Measurements from ENCODE around the gene PHYH. TPM values are rescaled to one million over a fixed set of nuclear protein-coding genes. Genes with fewer than 3 reads are reported as not detected.
"Not testable (repeated sequence)": the region's sequence is repeated elsewhere in the genome, so short reads cannot be mapped to it uniquely, and the experiment has no call there.

Gene PHYH
- total RNA-seq, 1 donor from 2014 or later = 8.3 TPM

DNA sequence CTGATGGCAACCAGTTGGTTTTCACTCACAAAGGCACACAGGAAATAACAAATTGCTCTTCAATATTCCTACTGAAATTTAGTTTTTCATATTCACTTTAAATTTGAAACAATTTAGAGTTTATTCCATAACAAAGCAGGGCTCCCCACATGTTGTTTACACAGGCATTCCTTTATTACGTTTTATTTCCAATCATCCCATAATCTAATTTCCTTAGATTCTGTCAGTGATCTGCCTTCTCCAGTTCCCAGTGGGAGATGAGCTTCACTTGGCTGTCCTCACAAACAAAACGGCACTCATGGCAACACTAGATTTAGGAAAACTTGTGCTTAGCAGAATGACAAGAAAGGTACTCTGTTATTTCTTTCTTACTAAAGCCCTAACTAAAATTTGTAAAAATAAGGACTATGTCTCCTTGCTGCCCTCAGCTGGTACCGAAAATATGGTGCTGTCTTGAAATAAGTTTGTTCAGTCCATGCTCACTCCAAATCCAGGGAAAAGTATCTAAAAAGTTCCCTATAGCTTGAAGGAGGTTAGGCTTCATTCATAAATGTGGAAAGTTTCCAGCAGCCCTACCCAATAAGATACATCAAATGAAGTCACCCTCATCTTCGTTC is 23.0 kb downstream of the PHYH start:
- TF ChIP-seq CTCF (IDR thresholded peaks at IDR 0.05; ENCODE audit: insufficient read depth, low read depth, low read length) (peak; percentile 8), EZH2 (IDR thresholded peaks at IDR 0.05; ENCODE audit: insufficient read depth, low read length) (no peak)
- Mint-ChIP-seq H3K4me3 (ENCODE audit: unreplicated experiment) (no peak overlapping the region), H3K27ac (ENCODE audit: unreplicated experiment) (no peak overlapping the region), H3K36me3 (ENCODE audit: low read depth, unreplicated experiment) (no peaks in the 10 kb centered on the region), H3K9me3 (ENCODE audit: unreplicated experiment) (no peaks in the 10 kb centered on the region), H3K27me3 (ENCODE audit: low read depth, unreplicated experiment) (no peaks in the 10 kb centered on the region), H3K4me1 (ENCODE audit: low read depth, unreplicated experiment) (no peaks in the 10 kb centered on the region)
- Histone ChIP-seq H2AFZ (ENCODE audit: low read depth, low read length) (no peak overlapping the region), H3K27ac (ENCODE audit: low read depth, low read length) (no peak overlapping the region), H3K9ac (ENCODE audit: low read length) (no peak overlapping the region), H3K79me2 (ENCODE audit: insufficient read depth, low read length) (no peaks in the 10 kb centered on the region), H3K9me3 (ENCODE audit: insufficient read depth, low read depth, low read length) (no peaks in the 10 kb centered on the region), H3K4me1 (ENCODE audit: insufficient read depth, low read length) (no peaks in the 10 kb centered on the region), H3K4me3 (ENCODE audit: insufficient read depth, low read depth, low read length) (no peak overlapping the region), H3K36me3 (ENCODE audit: insufficient read depth, low read length) (no peaks in the 10 kb centered on the region), H3K4me2 (ENCODE audit: low read length) (no peak overlapping the region), H3K27me3 (ENCODE audit: insufficient read depth, low read length) (no peaks in the 10 kb centered on the region), H4K20me1 (ENCODE audit: insufficient read depth, low read length) (no peaks in the 10 kb centered on the region)
- DNase-seq (ENCODE audit: low read depth) (no peak), FAIRE-seq (no peak)

- H3K27me3 ChIP-seq (ENCODE audit: insufficient read depth, low read length); H3K4me1 ChIP-seq (ENCODE audit: insufficient read depth, low read length); H3K27ac Mint-ChIP-seq (ENCODE audit: unreplicated experiment); H4K20me1 ChIP-seq (ENCODE audit: insufficient read depth, low read length); H3K9ac ChIP-seq (ENCODE audit: low read length); H3K4me3 ChIP-seq (ENCODE audit: insufficient read depth, low read depth, low read length); H3K27ac ChIP-seq (ENCODE audit: low read depth, low read length); H3K36me3 Mint-ChIP-seq (ENCODE audit: low read depth, unreplicated experiment); H3K79me2 ChIP-seq (ENCODE audit: insufficient read depth, low read length); H3K36me3 ChIP-seq (ENCODE audit: insufficient read depth, low read length); FAIRE-seq; H3K4me2 ChIP-seq (ENCODE audit: low read length); H3K27me3 Mint-ChIP-seq (ENCODE audit: low read depth, unreplicated experiment); H3K9me3 Mint-ChIP-seq (ENCODE audit: unreplicated experiment); H3K4me1 Mint-ChIP-seq (ENCODE audit: low read depth, unreplicated experiment); H3K9me3 ChIP-seq (ENCODE audit: insufficient read depth, low read depth, low read length); DNase-seq (ENCODE audit: low read depth); H3K4me3 Mint-ChIP-seq (ENCODE audit: unreplicated experiment); H2AFZ ChIP-seq (ENCODE audit: low read depth, low read length): not testable (repeated sequence)
Measured at GRCh38 chr10:13276146-13276545, 23.7 kb downstream of the PHYH start.

DNA sequence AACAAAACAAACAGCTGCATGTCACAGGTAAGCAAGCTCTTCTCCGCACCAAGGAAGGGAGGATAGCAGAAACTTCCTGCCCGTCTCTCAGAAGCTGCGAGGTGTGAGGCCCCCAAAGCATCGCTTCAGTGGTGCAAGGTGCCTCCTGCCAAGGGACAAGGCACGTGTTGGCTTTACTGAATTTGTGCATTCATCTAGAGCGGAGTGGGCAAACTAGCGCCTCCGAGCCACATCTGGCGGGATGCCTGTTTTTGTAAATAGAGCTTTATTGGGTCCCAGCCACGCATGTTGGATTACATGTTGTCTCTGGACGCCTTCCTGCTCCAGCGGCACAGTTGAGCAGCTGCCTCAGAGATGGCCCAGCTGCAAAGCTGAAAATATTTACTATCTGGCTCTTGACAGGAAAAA is 27.7 kb downstream of the PHYH start:
- Histone ChIP-seq H3K27me3 (ENCODE audit: insufficient read depth, low read length) (peaks cover 4% of the 10 kb centered on the region), H3K79me2 (ENCODE audit: insufficient read depth, low read length) (no peaks in the 10 kb centered on the region), H3K9me3 (ENCODE audit: insufficient read depth, low read depth, low read length) (no peaks in the 10 kb centered on the region), H3K27ac (ENCODE audit: low read depth, low read length) (no peak overlapping the region), H3K4me1 (ENCODE audit: insufficient read depth, low read length) (no peaks in the 10 kb centered on the region), H4K20me1 (ENCODE audit: insufficient read depth, low read length) (no peaks in the 10 kb centered on the region), H3K4me2 (ENCODE audit: low read length) (peak overlapping the region; percentile 44), H2AFZ (ENCODE audit: low read depth, low read length) (no peak overlapping the region), H3K9ac (ENCODE audit: low read length) (no peak overlapping the region), H3K4me3 (ENCODE audit: insufficient read depth, low read depth, low read length) (no peak overlapping the region), H3K36me3 (ENCODE audit: insufficient read depth, low read length) (no peaks in the 10 kb centered on the region)
- DNase-seq (ENCODE audit: low read depth) = peak; percentile 14
- Mint-ChIP-seq H3K4me3 (ENCODE audit: unreplicated experiment) (no peak overlapping the region), H3K4me1 (ENCODE audit: low read depth, unreplicated experiment) (no peaks in the 10 kb centered on the region), H3K27ac (ENCODE audit: unreplicated experiment) (no peak overlapping the region), H3K9me3 (ENCODE audit: unreplicated experiment) (no peaks in the 10 kb centered on the region), H3K36me3 (ENCODE audit: low read depth, unreplicated experiment) (no peaks in the 10 kb centered on the region), H3K27me3 (ENCODE audit: low read depth, unreplicated experiment) (peaks cover 4% of the 10 kb centered on the region)
- FAIRE-seq = no peak
- no peak for TF ChIP-seq CTCF (IDR thresholded peaks at IDR 0.05; ENCODE audit: insufficient read depth, low read depth, low read length)
- TF ChIP-seq EZH2 (IDR thresholded peaks at IDR 0.05; ENCODE audit: insufficient read depth, low read length) = no peak

All from astrocyte (in vitro differentiated cells and primary cell).